NT2/D1 (cell line): ENCODE data around the gene SEPTIN14.
"Not testable (repeated sequence)": the region's sequence is repeated elsewhere in the genome, so short reads cannot be mapped to it uniquely, and the experiment has no call there.

Source experiments
- SUZ12 ChIP-seq: IDR thresholded peaks from 2 replicates; pipeline ENCODE4 v1.6.1; 2011; ENCODE audit not compliant: insufficient read length, insufficient read depth; ENCODE audit errors: extremely low read depth
- YY1 ChIP-seq: IDR thresholded peaks from 2 replicates; pipeline ENCODE4 v1.6.1; 2011; ENCODE audit not compliant: insufficient read length, insufficient read depth
- ZNF274 ChIP-seq: IDR thresholded peaks from 2 replicates; pipeline ENCODE4 v1.6.1; 2011; ENCODE audit warnings: mild to moderate bottlenecking, low read depth, low read length

DNA sequence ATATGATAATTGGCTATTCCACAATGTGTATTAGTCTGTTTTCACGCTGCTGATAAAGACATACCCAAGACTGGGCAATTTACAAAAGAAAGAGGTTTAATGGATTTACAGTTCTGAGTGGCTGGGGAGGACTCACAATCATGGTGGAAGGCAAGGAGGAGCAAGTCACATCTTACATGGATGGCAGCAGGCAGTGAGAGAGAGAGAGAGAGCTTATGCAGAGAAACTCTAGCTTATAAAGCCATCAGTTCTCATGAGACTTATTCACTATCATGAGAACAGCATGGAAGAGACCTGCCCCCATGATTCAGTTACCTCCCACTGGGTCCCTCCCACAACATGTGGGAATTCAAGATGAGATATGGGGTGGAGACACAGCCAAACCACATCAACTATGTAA lies 38.5 kb upstream of the SEPTIN14 start:
- TF ChIP-seq SUZ12, YY1, ZNF274: not testable (repeated sequence)
